NCI-H524 (cell line): ENCODE measurements around the gene SLC38A8.

Source experiments
- DNase-seq, 2 experiments: peaks; one replicate each; lab custom pipeline; 2025; lab: John Stamatoyannopoulos, UW

SLC38A8 gene

DNA sequence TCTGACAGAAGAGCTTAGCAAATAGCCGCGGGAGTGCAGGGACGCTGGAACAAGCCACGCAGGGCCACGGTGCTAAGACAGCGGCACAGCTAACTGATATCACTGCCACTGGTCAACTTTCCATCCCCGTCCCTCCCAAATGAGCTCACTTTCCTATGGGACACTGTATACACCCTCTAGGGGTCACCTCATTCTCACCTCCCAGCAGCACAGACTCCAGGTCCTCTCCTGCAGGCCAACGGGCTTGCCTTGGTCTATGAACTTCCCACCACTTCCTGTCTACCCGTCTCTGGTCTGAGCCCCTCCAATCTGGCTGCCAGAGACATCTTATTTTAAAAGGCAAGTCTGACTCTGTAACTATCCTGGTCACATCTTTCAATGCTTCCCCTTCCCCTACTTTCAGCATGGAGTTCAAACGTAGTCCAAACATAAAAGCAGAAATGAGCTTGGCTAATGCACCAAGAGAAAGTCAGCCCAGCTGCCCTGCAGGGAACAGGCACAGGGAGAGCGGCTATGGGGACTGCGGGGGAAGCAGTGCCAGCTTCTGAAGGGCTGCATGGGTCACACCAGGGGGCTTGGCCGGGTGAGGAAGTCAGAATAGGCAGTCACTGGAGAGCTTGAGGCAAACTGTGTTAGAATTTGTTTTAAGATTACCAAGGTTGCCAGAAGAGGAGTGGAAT is 26.3 kb upstream of the SLC38A8 start:
- peak in 1 of 2 experiments; percentile 20 for DNase-seq

DNA sequence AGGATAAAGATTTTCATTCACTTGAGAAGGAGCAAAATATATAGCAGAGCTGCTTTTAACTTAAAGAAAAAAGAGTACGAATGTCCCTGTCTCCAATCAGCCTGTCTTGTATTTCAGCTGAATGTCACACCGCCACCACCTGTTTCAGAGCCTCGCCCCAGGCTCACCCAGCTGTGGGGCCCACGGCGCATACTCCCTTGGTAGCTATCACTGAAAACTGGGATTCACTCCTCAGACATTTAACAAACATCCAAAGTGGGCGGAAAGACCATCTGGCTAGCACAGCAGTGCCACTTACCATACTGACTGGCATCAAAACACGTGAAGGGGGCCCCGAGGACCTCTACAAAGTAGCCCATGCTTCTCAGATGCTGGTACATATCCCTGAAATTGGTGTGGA is 25.4 kb upstream of the SLC38A8 start:
- DNase-seq, result peak; percentile 45 to 89

DNA sequence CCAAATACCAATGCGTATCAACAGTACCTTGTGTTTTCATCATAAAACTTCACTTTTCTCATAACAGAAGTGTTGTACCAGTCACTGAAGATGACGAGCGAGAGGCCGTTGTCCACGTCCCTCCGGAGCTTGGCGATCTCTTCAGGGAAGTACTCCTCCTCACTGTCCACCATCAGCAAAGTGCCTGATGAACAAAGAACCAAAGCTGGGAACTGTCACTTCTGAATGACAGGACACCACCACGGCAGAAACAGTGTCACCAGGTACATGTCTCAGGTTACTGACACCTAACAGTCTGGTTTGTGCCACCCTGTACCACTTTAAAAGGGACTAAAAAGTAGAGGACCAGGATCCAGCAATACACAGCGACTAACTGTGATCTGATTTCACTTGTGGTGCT is 25.0 kb upstream of the SLC38A8 start:
- no peak for DNase-seq

DNA sequence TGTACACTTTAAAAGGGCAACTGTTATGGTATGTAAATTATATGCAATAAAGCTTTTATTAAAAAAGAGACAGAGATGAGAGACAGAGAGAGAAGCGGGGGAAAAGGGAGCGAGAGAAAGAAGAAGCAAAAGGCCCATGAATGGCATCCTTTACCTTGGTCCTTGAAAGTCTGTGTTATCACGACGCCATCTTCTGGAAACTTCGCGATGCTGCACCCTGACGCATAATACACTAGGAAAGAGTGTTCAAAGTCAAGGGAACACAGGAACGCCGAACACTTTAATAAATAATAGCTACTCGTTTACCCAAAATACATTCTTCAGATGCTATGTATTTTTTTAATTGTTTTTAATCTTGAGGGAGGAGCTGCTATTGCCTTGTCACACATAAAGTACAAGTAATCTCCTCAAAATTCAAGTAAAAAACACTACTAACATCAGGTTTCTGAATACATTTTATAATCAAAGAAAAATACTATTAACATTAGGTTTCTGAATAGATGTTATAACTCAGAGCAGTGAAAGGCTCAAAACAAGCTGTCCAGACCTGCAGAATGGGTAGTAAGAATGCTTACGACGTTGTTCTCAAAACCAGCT is 23.0 kb upstream of the SLC38A8 start:
- peak; percentile 45 to 74 for DNase-seq

DNA sequence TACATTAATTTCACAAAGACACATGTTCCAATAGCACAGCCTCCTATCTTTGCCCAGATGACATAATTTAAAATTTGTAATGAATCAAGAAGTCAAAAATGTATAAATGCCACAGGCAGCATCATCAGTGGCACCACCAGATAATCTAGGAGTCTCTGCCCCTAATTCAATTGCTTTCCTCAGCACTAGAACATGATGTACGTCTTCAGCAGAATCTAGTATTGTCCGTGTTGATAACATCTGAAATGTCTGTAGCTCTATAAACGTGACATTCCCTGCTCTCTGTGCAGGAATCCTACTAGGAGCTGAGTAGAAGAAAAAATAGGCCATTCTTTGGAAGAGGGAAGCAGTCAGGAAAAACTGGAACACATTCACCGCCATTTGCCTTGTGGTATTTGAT is 21.4 kb upstream of the SLC38A8 start:
- DNase-seq, result no peak

DNA sequence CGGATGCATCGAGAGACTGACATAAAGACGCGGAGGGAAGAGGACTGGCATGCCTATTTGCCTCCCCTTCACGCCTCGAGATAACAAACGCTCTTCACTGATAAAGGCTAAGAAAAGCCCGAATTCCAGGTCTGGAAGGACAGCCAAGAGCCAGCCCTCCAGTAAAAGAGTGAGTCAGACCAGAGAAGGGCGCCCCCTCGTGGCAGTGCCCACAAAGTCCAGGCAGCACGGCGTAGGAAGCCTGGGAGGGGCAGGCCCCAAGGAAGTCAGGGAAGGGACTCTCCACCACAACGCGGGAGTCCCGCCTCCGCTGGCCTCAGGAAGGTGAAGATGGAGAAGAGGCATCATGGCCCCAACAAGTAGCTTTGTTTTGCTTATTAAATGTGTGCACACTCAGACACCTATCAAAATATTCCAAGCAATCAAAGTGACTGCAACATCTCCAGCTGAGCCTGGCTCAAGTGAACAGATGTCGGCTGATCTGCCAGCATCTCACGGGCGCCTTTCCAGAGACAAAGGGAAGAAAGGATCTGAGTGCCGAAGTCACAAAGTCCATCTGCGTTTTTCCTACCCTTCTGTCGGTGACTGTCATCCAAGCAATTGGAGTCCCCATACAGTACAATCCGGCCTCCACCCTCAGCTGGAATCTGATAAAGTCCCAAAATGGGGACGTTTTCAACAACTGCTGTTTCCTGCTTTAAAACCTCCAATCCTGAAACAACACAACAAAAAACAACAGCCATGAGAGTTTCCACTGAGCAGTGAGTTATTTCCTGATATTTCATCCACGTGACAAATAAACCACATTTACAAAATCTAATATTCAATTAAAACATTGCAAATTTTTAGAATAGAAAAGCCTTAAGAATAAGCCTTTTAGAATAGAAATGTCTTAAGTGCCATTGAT is 20.4 kb upstream of the SLC38A8 start:
- peak; percentile 96 for DNase-seq

DNA sequence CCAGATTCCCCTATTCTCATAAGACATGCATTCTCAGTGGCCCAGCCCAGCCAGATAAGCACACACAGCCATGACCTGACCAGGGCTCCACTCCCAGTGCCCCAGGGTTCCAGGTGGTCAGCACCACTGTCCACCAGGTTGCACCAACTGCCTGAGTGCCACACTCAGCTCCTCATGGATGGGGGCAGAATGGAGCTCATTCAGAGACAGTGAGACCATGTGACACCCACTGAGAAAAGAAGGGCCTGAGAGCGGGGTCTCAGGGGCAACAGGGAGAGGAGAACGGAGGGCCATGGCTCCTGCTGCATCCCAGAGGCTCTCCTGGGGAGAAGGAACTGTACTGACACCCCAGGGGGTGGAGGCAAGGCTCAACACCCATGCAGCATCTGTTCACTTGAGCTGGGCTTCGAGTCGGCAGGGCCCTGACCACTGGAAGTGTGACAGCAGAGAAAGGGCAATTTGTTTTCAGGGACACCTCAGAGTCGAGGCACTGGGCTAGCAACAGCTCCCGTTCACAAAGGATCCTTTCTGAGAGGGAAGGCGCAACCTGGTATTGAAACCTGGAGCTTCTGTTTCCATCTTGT is 18.7 kb upstream of the SLC38A8 start:
- DNase-seq, result peak in 1 of 2 experiments; percentile 64

DNA sequence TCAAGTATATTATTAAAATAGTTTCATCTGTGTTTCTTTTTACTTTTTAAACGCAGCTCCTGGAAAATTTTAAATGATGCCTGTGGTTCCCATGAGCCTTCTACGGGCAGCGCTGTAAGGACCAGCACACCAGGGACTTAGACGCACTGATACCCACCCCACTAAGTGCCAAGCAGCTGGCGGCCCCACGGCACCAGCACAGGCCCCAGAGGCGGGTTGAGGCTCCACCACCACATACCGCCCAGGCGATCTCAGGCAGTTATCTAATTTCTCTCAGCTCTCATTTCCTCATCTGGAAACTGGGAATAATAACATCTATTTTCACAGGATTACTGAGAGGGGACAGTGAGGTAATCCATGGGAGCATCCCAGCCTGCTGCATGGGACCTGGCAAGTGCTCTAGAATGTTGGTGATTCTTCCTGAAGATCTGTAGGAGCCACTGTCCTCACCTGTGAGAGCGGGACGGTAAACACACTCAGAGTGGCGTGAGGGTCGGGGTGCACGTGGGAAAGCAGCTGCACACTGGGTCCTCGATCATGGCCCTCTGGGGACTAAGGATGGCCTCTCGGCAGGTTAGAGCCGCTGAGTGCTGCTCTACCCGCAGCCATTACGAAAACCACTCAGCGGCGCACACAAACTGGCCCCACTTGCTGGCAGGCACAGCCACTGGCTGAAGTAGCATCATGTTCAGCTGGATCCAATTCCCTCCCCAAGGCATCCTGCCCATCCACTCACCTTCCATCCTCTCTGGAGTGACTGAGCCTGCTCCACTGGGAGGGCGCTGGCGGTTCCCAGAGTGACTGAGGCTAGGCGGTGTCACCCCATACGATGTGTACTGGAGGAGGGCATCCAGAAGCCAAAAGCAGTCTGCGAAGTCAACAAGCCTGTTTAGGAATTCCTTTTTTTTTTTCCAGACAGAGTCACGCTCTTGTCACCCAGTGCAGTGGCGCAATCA is 17.6 kb upstream of the SLC38A8 start:
- DNase-seq, result no peak

DNA sequence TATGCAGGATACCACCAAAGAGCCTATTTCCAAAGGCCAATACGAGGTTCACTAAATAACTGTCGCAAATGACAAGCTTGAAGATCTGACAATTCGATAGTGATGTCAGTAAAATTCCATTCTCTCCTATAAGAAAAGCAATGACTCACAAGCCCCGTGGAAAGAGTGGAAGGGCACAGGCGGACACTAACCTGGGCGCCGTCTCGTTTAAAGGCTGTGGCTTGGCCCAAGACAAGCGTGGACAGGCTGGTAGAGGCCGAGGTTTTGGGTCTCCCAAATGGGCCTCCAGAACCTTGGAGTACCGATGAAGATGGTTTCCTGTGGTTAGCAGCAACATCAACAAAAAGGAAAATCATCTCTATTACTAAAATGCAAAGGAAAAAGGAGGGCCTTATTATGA is 16.5 kb upstream of the SLC38A8 start:
- no peak for DNase-seq

DNA sequence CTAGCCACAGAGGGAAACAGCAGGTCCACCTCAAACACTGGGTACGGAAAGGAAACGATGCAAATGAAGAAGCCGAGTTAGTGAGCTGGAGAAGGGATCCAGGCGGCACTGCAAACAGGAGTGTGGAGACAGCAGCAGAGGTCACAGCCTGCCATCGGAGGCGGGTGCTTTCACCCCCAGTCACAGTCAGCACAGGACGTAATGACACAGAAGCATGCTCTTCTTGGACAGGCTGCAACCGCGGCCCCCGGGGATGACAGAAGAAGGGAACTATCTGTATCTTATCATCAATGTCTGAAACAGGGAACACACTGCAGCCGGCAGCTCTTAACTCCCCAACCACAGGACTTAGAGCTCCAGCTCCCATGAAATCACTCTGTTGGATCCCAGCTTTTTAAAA is 16.1 kb upstream of the SLC38A8 start:
- DNase-seq, result no peak

DNA sequence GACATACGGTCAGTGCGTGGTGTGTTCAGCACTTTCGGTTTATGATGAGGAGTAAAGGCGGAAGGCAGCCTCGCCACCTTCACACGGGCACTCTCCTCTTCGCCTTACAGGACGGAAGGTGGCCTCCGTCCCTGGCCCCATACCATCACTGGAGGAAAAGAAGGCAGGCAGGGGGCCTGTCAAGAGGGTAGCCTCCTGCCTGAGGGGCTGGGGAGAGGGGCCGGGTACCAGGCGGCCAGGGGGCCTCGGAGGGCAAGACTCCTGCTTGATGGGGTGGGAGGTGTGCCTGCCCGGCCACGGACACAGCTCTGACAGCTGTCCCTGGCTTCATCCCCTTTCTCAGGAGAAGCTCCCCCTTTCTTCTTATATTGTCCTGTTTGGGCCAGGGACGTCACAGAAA is 15.6 kb upstream of the SLC38A8 start:
- no peak for DNase-seq

DNA sequence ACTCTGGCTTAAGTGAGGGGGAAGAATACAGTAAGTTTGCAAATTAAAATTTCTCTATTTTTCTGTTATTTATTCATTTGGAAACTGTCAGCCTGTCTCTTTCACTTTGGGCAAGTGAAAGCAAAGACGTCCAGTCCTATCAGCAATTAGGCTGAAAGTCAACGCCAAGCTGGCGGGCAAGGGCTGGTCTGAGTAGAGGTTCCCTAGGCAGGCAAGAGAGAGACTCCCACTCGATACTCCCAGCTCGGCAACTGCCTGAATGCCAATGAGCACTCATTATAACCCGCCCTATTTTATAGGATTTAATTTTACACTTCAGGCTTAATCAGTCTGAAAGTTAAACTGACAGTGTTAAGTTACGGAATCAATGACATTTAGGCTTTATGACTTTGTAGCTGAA is 14.3 kb upstream of the SLC38A8 start:
- no peak for DNase-seq

DNA sequence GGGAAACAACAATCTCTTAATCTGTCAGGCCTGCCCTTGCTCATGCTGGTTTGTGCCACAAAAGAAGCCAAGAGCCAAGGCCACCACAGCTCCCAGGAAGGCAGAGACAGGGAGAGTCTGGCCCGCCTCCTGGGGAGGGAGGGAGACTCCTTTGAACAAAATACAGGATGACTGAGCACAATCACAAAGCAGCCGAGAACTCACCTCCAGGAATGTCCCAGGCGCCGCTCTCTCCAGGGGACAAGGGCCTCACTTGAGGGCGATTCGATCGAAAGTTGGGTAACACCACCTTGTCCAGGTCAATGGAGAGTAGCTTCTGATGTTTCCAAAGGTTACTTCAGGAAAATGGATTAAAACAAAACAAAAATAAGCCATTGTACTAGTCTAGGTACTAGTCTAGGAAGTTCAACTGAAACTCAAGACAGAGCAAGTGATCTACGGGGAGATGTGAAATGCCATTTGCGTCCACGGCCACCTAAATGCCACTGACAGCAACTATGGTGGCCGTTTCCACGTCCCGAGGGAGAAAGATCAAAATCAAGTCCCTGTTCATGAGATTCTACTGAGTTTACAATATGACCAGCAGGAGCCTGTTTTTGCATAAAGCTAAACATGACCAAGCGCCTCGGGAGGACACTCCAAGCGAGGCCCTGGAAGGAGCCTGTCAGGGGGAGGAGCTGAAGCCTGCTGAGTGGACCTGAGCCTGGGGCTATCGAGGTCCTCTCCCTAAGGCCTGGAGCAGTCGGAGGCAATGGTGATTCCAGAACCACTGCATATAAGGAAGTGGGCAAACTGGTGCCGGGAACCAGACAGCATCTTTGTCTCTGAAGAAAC is 13.4 kb upstream of the SLC38A8 start:
- no peak for DNase-seq

DNA sequence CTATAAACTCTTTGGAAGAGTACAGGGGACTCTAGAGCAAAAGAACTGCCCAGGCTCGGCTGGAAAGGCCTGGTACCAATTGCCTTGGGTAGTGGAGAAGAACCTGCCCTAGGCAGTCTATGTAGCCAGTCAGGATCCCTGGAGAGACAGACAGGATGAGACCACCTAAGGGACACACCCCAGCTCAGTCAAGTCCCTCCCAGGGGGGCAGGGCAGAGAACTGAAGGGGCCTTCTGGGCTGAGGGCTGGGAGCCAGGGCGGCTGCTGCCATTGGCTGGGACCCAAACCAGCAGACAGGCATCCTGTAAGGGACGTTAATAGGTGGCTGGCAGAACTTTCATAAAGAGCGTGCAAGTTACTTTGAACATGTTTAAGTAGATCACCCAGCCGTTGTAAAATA is 12.8 kb upstream of the SLC38A8 start:
- DNase-seq, result no peak

DNA sequence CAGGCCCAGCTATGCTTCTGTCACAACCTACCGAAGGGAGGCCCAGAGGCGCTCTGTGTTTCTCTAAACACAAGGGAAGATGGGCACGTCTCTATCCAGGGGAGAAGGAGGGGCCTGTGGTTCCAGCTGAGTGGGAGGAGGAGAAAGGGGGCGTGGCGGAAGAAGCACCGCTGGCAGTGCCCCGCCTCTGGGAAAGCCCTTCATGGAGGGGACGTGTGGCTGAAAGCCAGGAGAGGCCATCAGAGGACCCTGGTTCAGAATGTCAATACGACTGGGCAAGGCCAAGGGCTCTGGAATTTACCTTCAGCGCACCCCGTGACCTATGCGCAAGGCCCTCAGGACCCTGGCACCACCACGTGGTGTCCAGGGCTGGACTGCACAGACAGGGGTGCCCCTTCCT is 12.3 kb upstream of the SLC38A8 start:
- DNase-seq, result no peak

DNA sequence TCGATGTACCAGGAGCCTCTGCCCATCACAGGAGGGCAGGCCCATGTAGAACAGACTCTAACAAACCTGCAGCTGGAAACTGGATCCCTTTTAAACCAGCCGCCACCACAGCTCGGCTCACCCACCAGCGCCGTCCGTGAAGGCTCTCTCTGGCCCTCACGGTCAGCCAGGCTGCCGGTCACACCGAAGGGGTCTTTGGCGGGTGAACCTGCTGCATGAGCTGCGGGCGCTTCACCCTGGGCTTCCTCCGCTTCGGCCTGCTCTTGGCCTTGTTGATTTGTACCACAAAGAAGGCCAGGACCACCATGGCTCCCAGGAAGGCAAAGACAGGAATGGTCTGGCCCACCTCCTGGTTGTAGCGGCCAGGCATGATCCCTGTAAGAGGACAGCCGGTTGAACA is 11.7 kb upstream of the SLC38A8 start:
- no peak for DNase-seq

DNA sequence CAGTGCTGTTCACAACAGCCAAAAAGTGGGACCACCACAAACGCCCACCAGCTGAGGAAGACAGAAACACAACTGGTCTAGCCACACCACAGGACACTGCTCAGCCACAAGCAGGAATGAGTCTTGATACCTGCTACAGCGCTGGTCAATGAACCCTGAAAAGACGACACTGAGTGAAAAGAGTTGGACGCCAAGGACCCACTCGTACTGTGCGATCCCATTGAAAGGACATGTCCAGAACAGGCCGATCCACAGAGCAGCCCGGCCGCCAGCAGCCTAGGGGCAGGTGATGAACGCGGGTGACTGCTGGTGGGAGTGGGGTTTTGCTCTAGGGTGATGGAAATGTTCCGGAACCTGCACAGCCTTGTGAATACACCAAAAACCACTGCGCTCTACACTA is 10.6 kb upstream of the SLC38A8 start:
- no peak for DNase-seq

DNA sequence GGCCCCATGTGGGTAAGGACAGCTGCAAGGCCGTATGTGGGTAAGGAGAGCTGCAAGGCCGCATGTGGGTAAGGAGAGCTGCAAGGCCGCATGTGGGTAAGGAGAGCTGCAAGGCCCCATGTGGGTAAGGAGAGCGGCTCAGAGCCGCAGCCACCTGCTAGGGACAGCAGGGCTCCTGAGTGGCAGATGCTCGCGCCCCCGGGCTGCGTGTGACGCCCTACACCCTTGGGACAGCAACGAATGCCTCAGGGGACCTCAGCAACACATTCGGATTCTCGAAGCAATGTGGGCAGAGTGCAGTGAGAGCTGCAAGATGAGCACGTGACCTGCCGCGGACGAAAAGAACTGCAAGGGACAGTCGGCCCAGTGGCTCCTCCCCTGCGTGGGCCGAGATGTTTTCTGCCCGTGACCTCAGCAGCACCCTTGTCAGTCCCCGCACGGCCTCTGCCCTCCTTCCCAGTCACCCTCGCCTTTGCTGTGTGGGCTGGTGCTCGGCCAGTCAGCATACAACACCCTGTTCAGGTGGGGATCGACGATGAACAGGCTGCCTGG is 9.6 kb upstream of the SLC38A8 start:
- DNase-seq, result peak; percentile 76 to 94

DNA sequence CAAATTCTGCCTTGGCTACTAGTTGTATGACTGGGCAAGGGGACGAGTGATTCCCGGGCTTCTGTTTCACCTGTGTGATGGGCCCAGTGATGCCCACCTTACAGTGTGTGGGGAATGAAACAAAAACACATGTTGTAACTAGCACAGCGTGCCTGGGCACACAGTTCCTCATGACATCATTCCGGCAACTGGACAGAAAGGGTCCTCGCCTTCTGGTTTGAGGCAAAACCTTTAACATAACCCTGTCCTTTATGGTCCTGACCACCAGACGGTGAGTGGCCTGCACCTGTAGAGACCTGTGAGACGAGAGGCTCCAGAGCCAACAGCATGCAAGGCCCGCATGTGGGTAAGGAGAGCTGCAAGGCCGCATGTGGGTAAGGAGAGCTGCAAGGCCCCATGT is 7.7 kb upstream of the SLC38A8 start:
- DNase-seq, result no peak

DNA sequence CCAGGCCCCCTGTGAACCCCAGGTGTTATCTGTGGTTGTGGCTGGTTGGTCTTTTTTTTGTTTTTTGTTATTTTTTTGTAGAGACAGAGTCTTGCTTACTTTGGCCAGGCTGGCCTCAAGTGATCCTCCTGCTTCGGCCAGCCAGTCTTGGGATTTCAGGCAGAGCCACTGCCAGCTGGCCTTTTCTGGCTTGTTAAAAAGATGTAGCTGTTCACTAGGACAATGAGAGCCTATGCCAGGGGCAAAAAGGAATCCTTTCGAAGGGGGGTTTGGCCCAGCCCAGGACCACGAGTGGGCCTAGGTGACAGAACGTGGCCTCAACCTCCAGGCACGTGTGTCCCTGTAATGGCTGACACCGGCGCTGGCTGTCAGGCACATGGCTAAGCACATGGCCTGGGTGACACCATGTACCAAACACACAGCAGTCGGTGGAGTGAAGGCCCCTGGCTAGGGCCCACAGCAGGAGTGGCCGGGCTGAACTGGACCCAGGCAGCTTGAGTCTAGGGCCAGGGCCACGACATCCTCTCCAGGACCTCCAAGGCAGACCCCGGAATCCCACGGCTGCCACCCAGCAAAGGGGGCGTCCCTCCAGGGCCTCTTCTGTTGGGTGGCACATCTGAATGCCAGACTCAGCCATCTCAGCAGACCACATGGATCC is 6.9 kb upstream of the SLC38A8 start:
- no peak for DNase-seq
